Measurements from ENCODE around the gene HOXA1. TPM values are rescaled to one million over a fixed set of nuclear protein-coding genes. Genes with fewer than 3 reads are reported as not detected.

The HOXA1 gene
- polyA plus RNA-seq, 3 donors, result 2.5 to 3.4 (median 2.7) TPM

GRCh38 chr7:27134392-27134791, 38.6 kb upstream of the HOXA1 start:
- no peak for DNase-seq (ENCODE audit: extremely low read depth in 1 of 11, low read depth in 9 of 11, low spot score in 4 of 11)

- no peak for DNase-seq (ENCODE audit: extremely low read depth in 1 of 11, low read depth in 9 of 11, low spot score in 4 of 11)
Observed at GRCh38 chr7:27133409-27134231, 37.8 kb upstream of the HOXA1 start.

- DNase-seq (ENCODE audit: extremely low read depth in 1 of 11, low read depth in 9 of 11, low spot score in 4 of 11), result no peak
Observed at GRCh38 chr7:27132978-27133377, 37.2 kb upstream of the HOXA1 start.

- no peak for DNase-seq (ENCODE audit: extremely low read depth in 1 of 11, low read depth in 9 of 11, low spot score in 4 of 11)
Observed at GRCh38 chr7:27132214-27132613, 36.4 kb upstream of the HOXA1 start.

GRCh38 chr7:27131390-27131819, 35.6 kb upstream of the HOXA1 start:
- no peak for DNase-seq (ENCODE audit: extremely low read depth in 1 of 11, low read depth in 9 of 11, low spot score in 4 of 11)

- DNase-seq (ENCODE audit: extremely low read depth in 1 of 11, low read depth in 9 of 11, low spot score in 4 of 11), result peak in 6 of 11 donors; percentile 85 to 91 (median 88)
Observed at GRCh38 chr7:27130540-27131389, 35.0 kb upstream of the HOXA1 start, which contains the start of gene HOXA4. TSS of gene HOXA4 (minus strand) at chr7:27130757. CDS start at chr7:27130733, 24 bp downstream.

- peak in 1 of 11 donors; percentile 83 for DNase-seq (ENCODE audit: extremely low read depth in 1 of 11, low read depth in 9 of 11, low spot score in 4 of 11)
Observed at GRCh38 chr7:27129729-27130539, 34.1 kb upstream of the HOXA1 start.

- DNase-seq (ENCODE audit: extremely low read depth in 1 of 11, low read depth in 9 of 11, low spot score in 4 of 11), result no peak
Observed at GRCh38 chr7:27128776-27129728, 33.3 kb upstream of the HOXA1 start.

GRCh38 chr7:27128034-27128433, 32.2 kb upstream of the HOXA1 start:
- DNase-seq (ENCODE audit: extremely low read depth in 1 of 11, low read depth in 9 of 11, low spot score in 4 of 11), result peak in 1 of 11 donors; percentile 81

GRCh38 chr7:27126596-27127327, 31.0 kb upstream of the HOXA1 start:
- DNase-seq (ENCODE audit: extremely low read depth in 1 of 11, low read depth in 9 of 11, low spot score in 4 of 11), result no peak

GRCh38 chr7:27125986-27126394, 30.2 kb upstream of the HOXA1 start:
- no peak for DNase-seq (ENCODE audit: extremely low read depth in 1 of 11, low read depth in 9 of 11, low spot score in 4 of 11)

GRCh38 chr7:27124902-27125689, 29.3 kb upstream of the HOXA1 start:
- DNase-seq (ENCODE audit: extremely low read depth in 1 of 11, low read depth in 9 of 11, low spot score in 4 of 11), result no peak

GRCh38 chr7:27124096-27124901, 28.5 kb upstream of the HOXA1 start:
- no peak for DNase-seq (ENCODE audit: extremely low read depth in 1 of 11, low read depth in 9 of 11, low spot score in 4 of 11)

- DNase-seq (ENCODE audit: extremely low read depth in 1 of 11, low read depth in 9 of 11, low spot score in 4 of 11), result no peak
Observed at GRCh38 chr7:27123477-27124053, 27.8 kb upstream of the HOXA1 start.

- no peak for DNase-seq (ENCODE audit: extremely low read depth in 1 of 11, low read depth in 9 of 11, low spot score in 4 of 11)
Observed at GRCh38 chr7:27123007-27123476, 27.2 kb upstream of the HOXA1 start.

All from renal cortex interstitium (tissue), 11 donors.